ENCODE measurements around the gene ALLC. TPM values are rescaled to one million over a fixed set of nuclear protein-coding genes. Genes with fewer than 3 reads are reported as not detected.

ALLC gene
- total RNA-seq, 3 donors from 2014 or later, result not detected

DNA sequence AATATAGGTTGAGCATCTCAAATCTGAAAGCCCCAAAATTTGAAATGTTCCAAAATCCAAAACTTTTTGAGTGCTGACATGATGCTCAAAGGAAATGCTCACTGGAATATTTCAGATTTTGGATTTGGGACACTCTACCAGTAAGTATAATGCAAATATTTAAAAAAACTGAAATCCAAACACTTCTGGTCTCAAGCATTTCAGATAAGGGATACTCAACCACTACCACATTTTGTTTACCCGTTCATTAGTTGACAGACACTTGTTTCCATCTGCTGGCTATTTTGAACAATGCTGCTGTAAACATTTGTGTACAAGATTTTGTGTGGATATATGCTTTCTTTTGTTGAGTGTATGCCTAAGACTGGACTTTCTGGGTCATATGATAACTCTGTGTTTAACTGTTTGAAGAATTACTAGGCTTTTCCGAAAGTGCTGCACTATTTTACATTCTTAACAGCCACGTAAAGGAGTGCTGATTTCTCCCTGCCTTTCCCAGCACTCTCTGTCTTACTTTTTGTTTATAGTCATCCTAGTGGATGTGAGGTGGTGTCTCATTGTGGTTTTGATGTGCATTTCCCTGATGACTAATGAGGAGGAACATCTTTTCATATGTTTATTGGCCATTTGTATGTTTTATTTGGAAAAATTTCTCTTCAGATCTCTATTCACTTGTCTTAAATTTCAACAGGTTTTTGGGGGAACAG lies 25.9 kb downstream of the ALLC start:
- H3K4me1 ChIP-seq (ENCODE audit: low read depth), result no peaks in the 10 kb centered on the region
- TF ChIP-seq, protein P1, sequence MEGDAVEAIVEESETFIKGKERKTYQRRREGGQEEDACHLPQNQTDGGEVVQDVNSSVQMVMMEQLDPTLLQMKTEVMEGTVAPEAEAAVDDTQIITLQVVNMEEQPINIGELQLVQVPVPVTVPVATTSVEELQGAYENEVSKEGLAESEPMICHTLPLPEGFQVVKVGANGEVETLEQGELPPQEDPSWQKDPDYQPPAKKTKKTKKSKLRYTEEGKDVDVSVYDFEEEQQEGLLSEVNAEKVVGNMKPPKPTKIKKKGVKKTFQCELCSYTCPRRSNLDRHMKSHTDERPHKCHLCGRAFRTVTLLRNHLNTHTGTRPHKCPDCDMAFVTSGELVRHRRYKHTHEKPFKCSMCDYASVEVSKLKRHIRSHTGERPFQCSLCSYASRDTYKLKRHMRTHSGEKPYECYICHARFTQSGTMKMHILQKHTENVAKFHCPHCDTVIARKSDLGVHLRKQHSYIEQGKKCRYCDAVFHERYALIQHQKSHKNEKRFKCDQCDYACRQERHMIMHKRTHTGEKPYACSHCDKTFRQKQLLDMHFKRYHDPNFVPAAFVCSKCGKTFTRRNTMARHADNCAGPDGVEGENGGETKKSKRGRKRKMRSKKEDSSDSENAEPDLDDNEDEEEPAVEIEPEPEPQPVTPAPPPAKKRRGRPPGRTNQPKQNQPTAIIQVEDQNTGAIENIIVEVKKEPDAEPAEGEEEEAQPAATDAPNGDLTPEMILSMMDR (IDR thresholded peaks at IDR 0.05), result no peak
- no peaks in the 10 kb centered on the region for H3K9me3 ChIP-seq
- intact Hi-C loops (cut with DNase I, micrococcal nuclease), result no loop called here
- DNase-seq (no peak), ATAC-seq (no peak)
- H3K4me3 ChIP-seq, result no peak overlapping the region
- H3K36me3 ChIP-seq (ENCODE audit: low read depth), result no peaks in the 10 kb centered on the region

DNA sequence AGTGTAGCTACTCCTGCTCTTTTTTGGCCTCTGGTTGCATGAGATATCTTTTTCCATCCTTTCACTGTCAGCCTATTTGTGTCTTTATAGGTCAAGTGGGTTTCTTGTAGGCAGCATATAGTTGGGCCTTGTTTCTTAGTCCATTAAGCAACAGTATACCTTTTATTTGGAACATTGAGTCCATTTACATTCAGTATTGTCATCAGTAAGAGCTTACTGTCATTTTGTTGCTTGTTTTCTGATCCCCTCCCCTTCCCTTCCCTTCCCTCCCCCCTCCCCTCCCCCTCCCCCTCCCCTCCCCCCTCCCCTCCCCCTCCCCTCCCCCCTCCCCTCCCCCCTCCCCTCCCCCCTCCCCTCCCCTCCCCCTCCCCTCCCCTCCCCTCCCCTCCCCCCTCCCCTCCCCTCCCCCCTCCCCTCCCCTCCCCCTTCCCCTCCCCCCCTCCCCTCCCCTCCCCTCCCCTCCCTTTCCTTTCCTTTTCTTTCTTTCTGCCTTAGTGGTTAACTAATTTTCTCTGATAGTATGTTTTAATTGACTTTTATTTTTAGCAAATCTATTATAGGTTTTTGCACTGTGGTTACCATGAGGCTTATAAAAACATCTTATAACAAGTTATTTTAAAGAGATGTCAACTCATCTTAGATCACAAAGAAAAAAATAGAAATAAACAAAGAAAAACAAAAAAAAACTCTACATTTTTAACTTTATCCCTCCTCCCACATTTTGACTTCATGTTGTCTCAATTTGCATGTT lies 32.2 kb downstream of the ALLC start:
- ATAC-seq, result no peak
- Histone ChIP-seq H3K4me1 (ENCODE audit: low read depth) (no peaks in the 10 kb centered on the region), H3K9me3 (peaks cover 6% of the 10 kb centered on the region), H3K36me3 (ENCODE audit: low read depth) (no peaks in the 10 kb centered on the region), H3K4me3 (no peak overlapping the region)
- DNase-seq, result no peak
- TF ChIP-seq, protein P1 (IDR thresholded peaks at IDR 0.05), result no peak
- intact Hi-C loops (cut with DNase I, micrococcal nuclease), result no loop called here

DNA sequence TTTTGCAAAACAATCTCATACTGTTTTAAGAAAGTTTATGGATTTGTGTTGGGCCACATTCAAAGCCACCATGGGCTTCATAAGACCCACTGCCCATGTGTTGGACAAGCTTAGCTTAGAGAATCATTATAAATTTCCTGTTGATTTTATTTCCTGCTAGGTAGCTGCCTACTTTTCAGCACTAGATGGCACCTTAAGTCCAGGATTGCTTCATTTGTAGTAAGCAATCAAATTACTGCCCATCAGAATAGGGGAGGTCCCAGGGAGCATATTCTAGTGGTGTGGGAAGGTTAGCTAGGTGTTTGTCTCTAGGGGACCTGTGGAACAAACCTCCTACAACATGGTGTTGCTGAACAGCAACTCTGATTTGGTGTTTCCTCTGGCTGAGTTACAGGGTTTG lies 34.4 kb downstream of the ALLC start:
- no peak overlapping the region for H3K4me3 ChIP-seq
- no peaks in the 10 kb centered on the region for H3K4me1 ChIP-seq (ENCODE audit: low read depth)
- no peak for DNase-seq
- H3K36me3 ChIP-seq (ENCODE audit: low read depth), result no peaks in the 10 kb centered on the region
- peaks cover 6% of the 10 kb centered on the region for H3K9me3 ChIP-seq
- intact Hi-C loops (cut with DNase I, micrococcal nuclease), result no loop called here
- TF ChIP-seq, protein P1 (IDR thresholded peaks at IDR 0.05), result no peak
- no peak for ATAC-seq

DNA sequence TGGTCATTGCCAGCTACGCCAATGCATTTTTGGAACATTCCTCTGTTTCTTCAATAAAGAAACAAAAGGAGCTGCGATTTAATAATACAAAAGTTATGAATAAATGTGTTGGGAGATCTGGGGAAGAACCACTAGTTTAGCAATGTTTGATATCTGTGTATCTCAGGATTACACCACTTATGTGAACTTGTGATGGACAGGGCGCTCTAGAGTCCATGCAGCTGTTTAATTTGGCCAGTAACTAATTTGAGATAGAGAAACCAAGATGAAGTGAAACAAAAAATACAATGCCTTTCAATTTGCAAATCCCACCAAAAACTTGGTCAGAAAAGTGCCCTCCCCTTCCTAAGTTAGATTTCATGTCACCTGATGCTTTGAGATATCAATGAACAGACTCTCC lies 38.5 kb downstream of the ALLC start:
- Histone ChIP-seq H3K4me3 (no peak overlapping the region), H3K36me3 (ENCODE audit: low read depth) (no peaks in the 10 kb centered on the region), H3K4me1 (ENCODE audit: low read depth) (no peaks in the 10 kb centered on the region), H3K9me3 (no peaks in the 10 kb centered on the region)
- TF ChIP-seq, protein P1 (IDR thresholded peaks at IDR 0.05), result no peak
- ATAC-seq, result no peak
- intact Hi-C loops (cut with DNase I, micrococcal nuclease), result no loop called here
- DNase-seq, result no peak

DNA sequence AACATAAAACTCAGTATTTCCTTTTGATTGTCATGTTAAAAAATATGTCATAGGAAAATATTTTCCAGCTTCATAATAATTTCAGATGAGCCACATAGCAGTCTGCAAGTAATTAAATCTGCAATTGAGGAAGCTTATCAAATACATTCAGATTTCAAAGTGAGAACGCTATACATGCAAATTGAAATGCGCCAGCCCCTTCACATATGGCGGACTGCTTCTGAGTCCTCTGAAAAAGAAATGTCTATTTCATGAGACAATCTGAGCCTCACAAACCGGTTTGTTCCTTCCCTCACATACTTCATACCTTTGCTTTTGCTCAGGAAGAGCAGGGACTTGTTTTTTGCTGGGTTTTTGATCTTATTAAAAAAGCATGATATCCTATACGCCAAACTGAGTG lies 43.1 kb downstream of the ALLC start:
- no peak overlapping the region for H3K4me3 ChIP-seq
- no peak for ATAC-seq
- intact Hi-C loops (cut with DNase I, micrococcal nuclease), result no loop called here
- no peaks in the 10 kb centered on the region for H3K4me1 ChIP-seq (ENCODE audit: low read depth)
- no peaks in the 10 kb centered on the region for H3K36me3 ChIP-seq (ENCODE audit: low read depth)
- TF ChIP-seq, protein P1 (IDR thresholded peaks at IDR 0.05), result no peak
- DNase-seq, result no peak
- H3K9me3 ChIP-seq, result no peaks in the 10 kb centered on the region

All from mucosa of descending colon (tissue), 3 donors.